RWPE1 (cell line): ENCODE results near the gene ITPK1.
A peak's percentile ranks its signal among the peaks of the same experiment; 100 is the strongest.
"Not testable (repeated sequence)": the region's sequence is repeated elsewhere in the genome, so short reads cannot be mapped to it uniquely, and the experiment has no call there.

Experiments
- CTCF ChIA-PET: fragments of 350-600 bp; sonication (Branson Sonifier 250); formaldehyde crosslinking; extraction: SDS; loops from one replicate; lab custom pipeline; 2021; lab: Yijun Ruan, JAX
- POLR2A ChIA-PET: fragments of 400-600 bp; formaldehyde crosslinking; extraction: SDS; loops from one replicate; lab custom pipeline; 2020; ENCODE audit warnings: antibody characterized with exemption; ENCODE audit not compliant: low non-redundant PET; lab: Yijun Ruan, JAX
- DNase-seq: peaks from one replicate; pipeline ENCODE4 v3.0.0; 2012; ENCODE audit warnings: low spot score
- H3K27ac ChIP-seq: fragments of 450-650 bp; 2 replicates; pipeline ENCODE4 v1.5.1; 2017
- TF ChIP-seq, protein P1 (sequence below): fragments of 450-650 bp; conservative IDR thresholded peaks from 2 replicates; pipeline ENCODE4 v1.5.1; 2017; ENCODE audit warnings: low read depth, mild to moderate bottlenecking

The ITPK1 gene

GRCh38 chr14:93142854-93143652, 27.3 kb upstream of the ITPK1 start:
- H3K27ac ChIP-seq = no peak overlapping the region
- ChIA-PET POLR2A (no interaction called here), CTCF (interaction anchor here (0.5 to 0.8 kb wide), 2 partner anchors 11 to 28 kb away, joined by 3 to 4 read pairs; no protein-coding TSS in a partner anchor)
- TF ChIP-seq, protein P1, sequence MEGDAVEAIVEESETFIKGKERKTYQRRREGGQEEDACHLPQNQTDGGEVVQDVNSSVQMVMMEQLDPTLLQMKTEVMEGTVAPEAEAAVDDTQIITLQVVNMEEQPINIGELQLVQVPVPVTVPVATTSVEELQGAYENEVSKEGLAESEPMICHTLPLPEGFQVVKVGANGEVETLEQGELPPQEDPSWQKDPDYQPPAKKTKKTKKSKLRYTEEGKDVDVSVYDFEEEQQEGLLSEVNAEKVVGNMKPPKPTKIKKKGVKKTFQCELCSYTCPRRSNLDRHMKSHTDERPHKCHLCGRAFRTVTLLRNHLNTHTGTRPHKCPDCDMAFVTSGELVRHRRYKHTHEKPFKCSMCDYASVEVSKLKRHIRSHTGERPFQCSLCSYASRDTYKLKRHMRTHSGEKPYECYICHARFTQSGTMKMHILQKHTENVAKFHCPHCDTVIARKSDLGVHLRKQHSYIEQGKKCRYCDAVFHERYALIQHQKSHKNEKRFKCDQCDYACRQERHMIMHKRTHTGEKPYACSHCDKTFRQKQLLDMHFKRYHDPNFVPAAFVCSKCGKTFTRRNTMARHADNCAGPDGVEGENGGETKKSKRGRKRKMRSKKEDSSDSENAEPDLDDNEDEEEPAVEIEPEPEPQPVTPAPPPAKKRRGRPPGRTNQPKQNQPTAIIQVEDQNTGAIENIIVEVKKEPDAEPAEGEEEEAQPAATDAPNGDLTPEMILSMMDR = no peak
- DNase-seq = no peak

DNA sequence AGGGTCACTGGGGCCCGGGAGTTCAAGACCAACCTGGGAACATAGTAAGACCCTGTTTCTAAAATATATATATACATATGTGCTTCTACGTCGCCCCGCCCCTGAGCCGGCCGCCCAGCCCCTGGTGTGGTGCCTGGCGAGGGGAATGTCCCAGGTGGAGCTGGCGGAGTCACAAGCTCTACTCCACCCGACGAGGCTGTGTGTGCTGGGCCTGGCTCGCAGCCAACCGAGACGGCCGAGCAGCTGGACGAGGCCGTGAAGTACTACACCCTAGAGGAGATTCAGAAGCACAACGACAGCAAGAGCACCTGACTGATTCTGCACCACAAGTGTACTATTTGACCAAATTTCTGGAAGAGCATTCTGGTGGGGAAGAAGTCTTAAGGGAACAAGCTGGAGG, 22.1 kb upstream of the ITPK1 start:
- TF ChIP-seq, protein P1 = no peak
- CTCF ChIA-PET = interaction anchor here (0.7 to 2.4 kb wide), 2 partner anchors 24 to 408 kb away, joined by 3 to 13 read pairs; no protein-coding TSS in a partner anchor
- DNase-seq = no peak
- H3K27ac ChIP-seq = no peak overlapping the region
- POLR2A ChIA-PET = no interaction called here

DNA sequence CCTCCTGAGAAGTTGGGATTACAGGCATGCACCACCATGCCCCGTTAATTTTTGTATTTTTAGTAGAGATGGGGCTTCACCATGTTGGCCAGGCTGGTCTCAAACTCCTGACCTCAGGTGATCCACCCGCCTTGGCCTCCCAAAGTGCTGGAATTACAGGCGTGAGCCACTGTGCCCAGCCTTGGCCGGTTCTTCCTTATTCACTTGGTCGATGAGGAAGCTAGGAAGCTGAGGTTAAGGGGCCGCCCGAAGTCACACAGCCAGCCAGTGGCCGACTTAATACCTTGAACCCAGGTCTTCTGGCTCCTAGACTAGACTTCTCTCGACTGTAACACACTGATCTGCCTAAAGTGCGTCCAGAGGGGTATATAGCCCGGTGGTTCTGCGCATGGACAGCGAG, 20.8 kb upstream of the ITPK1 start:
- H3K27ac ChIP-seq, DNase-seq, POLR2A ChIA-PET: not testable (repeated sequence)
- CTCF ChIA-PET = interaction anchor here (1.4 kb wide), 1 partner anchor 256 kb away, joined by 5 read pairs; no protein-coding TSS in a partner anchor

GRCh38 chr14:93136009-93136408, 20.3 kb upstream of the ITPK1 start:
- TF ChIP-seq, protein P1 = no peak

GRCh38 chr14:93135399-93135798, 19.7 kb upstream of the ITPK1 start:
- CTCF ChIA-PET = interaction anchor here (0.7 to 2.1 kb wide), 3 partner anchors 14 to 255 kb away, joined by 3 to 8 read pairs (median 5); no protein-coding TSS in a partner anchor
- H3K27ac ChIP-seq = peak overlapping the region; percentile 21; the same call in 1 of the 2 replicates
- TF ChIP-seq, protein P1 = no peak
- POLR2A ChIA-PET = no interaction called here
- no peak for DNase-seq

More at GRCh38 chr14:93136009-93136408, 20.3 kb upstream of the ITPK1 start:
- no peak for DNase-seq
- ChIA-PET POLR2A (no interaction called here), CTCF (interaction anchor here (0.7 to 2.1 kb wide), 3 partner anchors 15 to 255 kb away, joined by 3 to 8 read pairs (median 5); no protein-coding TSS in a partner anchor)
- peak overlapping the region; percentile 21; the same call in 1 of the 2 replicates for H3K27ac ChIP-seq

DNA sequence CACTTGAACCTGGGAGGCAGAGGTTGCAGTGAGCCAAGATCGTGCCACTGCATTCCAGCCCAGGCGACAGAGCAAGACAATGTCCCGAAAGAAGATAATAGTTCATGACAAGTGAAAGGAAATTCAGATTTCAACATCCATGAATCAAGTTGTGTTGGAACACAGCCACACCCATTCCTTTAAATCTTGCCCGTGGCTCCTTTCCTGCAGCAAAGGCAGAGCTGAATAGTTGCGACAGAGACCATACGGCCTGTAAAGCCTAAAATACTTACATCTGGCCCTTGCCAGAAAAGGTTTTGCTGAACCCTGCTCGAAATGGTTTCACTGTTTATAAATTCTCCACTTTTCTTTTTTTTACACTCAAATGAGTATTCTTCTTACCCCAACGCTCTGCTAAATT, 17.7 kb upstream of the ITPK1 start:
- DNase-seq = peak; percentile 62
- TF ChIP-seq, protein P1 = no peak
- peak overlapping the region; percentile 89 for H3K27ac ChIP-seq
- POLR2A ChIA-PET = no interaction called here
- CTCF ChIA-PET = interaction anchor here (0.6 to 2.0 kb wide), 2 partner anchors 17 to 20 kb away, joined by 3 to 9 read pairs; no protein-coding TSS in a partner anchor
